H1 (cell line): ENCODE results near the gene CPT2. TPM values are rescaled to one million over a fixed set of nuclear protein-coding genes. Genes with fewer than 3 reads are reported as not detected.

Experiments
- FOSL1 ChIP-seq: IDR thresholded peaks from 2 replicates; pipeline ENCODE4 v1.6.1; 2011; ENCODE audit warnings: mild to moderate bottlenecking, low read depth, low read length, moderate library complexity; ENCODE audit not compliant: insufficient read depth
- HDAC2 ChIP-seq, 2 experiments: fragments of 300-600 bp in 1 of 2; sonication (generic) in 1 of 2; IDR thresholded peaks; 2 replicates each; pipeline ENCODE4 v1.6.1; 2011 to 2012; ENCODE audit warnings: low read depth in 2 of 2, low read length in 2 of 2, mild to moderate bottlenecking in 2 of 2, moderate library complexity in 2 of 2, borderline replicate concordance in 1 of 2, inconsistent platforms in 1 of 2
- SAP30 ChIP-seq: fragments of 300-600 bp; sonication (generic); IDR thresholded peaks from 2 replicates; pipeline ENCODE4 v1.7.1; 2012; ENCODE audit warnings: low read length, moderate library complexity, mild to moderate bottlenecking, inconsistent platforms; ENCODE audit not compliant: insufficient read depth, insufficient replicate concordance
- polyA plus RNA-seq, 7 experiments: library from polyadenylated mRNA; depleted of rRNA in 3 of 7; stranded (reverse) in 5 of 7; unstranded in 2 of 7; fragments of >200 nt in 5 of 7; fragments of 200-250 nt in 2 of 7; gene quantifications; 1 replicate in 5 of 7; 2 replicates in 1 of 7; 4 replicates in 1 of 7; pipeline versions ENCODE4 v1.2.1 to v1.2.3, GENCODE V29; 2011 to 2013; ENCODE audit warnings: missing spikeins in 2 of 7, mixed read lengths in 2 of 7
- total RNA-seq: library from RNA; stranded (reverse); fragmentation: NEBNext Ultra II Directional; extraction: Animal tissue kit (Norgen Biotek cat#: 25700); gene quantifications from 2 replicates; pipeline ENCODE4 v1.2.1, GENCODE V29; 2021
- TF ChIP-seq, protein P1 (sequence below): fragments of 300-600 bp; sonication (generic); IDR thresholded peaks from 2 replicates; pipeline ENCODE4 v1.7.1; 2012; ENCODE audit warnings: low read length, moderate library complexity, mild to moderate bottlenecking, inconsistent platforms; ENCODE audit not compliant: insufficient replicate concordance
- TF ChIP-seq, protein P2 (sequence below): IDR thresholded peaks from 2 replicates; pipeline ENCODE4 v1.6.1; 2012; ENCODE audit warnings: inconsistent platforms

Gene CPT2
- total and polyA plus RNA-seq, 2 of the 8 experiments (the other 6 are each of a cell fraction or from before 2014, with no cell fraction given) = 23.9 to 25.5 TPM

DNA sequence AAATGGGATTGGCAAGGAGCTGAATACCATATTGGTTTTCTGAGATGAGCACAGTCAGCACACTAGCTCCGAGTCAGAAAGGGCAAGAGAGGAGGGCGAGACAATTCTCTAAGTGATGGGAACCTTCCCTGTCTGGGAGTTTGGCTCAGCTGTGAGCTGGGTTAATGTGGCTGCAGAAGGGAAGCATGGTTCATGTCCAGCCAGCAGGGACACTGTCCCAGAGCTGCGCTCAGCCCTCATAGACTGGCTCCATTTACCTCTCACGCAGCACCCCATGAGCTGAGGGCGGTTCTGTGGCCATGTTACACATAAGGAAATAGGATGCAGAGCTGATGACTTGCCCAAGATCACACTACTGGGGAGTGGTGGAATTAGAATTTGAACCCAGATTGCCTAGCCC, 15.7 kb upstream of the CPT2 start (continued):
- TF ChIP-seq, protein P1, sequence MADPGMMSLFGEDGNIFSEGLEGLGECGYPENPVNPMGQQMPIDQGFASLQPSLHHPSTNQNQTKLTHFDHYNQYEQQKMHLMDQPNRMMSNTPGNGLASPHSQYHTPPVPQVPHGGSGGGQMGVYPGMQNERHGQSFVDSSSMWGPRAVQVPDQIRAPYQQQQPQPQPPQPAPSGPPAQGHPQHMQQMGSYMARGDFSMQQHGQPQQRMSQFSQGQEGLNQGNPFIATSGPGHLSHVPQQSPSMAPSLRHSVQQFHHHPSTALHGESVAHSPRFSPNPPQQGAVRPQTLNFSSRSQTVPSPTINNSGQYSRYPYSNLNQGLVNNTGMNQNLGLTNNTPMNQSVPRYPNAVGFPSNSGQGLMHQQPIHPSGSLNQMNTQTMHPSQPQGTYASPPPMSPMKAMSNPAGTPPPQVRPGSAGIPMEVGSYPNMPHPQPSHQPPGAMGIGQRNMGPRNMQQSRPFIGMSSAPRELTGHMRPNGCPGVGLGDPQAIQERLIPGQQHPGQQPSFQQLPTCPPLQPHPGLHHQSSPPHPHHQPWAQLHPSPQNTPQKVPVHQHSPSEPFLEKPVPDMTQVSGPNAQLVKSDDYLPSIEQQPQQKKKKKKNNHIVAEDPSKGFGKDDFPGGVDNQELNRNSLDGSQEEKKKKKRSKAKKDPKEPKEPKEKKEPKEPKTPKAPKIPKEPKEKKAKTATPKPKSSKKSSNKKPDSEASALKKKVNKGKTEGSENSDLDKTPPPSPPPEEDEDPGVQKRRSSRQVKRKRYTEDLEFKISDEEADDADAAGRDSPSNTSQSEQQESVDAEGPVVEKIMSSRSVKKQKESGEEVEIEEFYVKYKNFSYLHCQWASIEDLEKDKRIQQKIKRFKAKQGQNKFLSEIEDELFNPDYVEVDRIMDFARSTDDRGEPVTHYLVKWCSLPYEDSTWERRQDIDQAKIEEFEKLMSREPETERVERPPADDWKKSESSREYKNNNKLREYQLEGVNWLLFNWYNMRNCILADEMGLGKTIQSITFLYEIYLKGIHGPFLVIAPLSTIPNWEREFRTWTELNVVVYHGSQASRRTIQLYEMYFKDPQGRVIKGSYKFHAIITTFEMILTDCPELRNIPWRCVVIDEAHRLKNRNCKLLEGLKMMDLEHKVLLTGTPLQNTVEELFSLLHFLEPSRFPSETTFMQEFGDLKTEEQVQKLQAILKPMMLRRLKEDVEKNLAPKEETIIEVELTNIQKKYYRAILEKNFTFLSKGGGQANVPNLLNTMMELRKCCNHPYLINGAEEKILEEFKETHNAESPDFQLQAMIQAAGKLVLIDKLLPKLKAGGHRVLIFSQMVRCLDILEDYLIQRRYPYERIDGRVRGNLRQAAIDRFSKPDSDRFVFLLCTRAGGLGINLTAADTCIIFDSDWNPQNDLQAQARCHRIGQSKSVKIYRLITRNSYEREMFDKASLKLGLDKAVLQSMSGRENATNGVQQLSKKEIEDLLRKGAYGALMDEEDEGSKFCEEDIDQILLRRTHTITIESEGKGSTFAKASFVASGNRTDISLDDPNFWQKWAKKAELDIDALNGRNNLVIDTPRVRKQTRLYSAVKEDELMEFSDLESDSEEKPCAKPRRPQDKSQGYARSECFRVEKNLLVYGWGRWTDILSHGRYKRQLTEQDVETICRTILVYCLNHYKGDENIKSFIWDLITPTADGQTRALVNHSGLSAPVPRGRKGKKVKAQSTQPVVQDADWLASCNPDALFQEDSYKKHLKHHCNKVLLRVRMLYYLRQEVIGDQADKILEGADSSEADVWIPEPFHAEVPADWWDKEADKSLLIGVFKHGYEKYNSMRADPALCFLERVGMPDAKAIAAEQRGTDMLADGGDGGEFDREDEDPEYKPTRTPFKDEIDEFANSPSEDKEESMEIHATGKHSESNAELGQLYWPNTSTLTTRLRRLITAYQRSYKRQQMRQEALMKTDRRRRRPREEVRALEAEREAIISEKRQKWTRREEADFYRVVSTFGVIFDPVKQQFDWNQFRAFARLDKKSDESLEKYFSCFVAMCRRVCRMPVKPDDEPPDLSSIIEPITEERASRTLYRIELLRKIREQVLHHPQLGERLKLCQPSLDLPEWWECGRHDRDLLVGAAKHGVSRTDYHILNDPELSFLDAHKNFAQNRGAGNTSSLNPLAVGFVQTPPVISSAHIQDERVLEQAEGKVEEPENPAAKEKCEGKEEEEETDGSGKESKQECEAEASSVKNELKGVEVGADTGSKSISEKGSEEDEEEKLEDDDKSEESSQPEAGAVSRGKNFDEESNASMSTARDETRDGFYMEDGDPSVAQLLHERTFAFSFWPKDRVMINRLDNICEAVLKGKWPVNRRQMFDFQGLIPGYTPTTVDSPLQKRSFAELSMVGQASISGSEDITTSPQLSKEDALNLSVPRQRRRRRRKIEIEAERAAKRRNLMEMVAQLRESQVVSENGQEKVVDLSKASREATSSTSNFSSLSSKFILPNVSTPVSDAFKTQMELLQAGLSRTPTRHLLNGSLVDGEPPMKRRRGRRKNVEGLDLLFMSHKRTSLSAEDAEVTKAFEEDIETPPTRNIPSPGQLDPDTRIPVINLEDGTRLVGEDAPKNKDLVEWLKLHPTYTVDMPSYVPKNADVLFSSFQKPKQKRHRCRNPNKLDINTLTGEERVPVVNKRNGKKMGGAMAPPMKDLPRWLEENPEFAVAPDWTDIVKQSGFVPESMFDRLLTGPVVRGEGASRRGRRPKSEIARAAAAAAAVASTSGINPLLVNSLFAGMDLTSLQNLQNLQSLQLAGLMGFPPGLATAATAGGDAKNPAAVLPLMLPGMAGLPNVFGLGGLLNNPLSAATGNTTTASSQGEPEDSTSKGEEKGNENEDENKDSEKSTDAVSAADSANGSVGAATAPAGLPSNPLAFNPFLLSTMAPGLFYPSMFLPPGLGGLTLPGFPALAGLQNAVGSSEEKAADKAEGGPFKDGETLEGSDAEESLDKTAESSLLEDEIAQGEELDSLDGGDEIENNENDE = no peak
- TF ChIP-seq FOSL1 = no peak
- no peak for TF ChIP-seq SAP30
- no peak for TF ChIP-seq HDAC2 (IDR thresholded peaks at IDR 0.05; ENCODE audit: borderline replicate concordance in 1 of 2, low read depth in 2 of 2, low read length in 2 of 2)
- TF ChIP-seq, protein P2, sequence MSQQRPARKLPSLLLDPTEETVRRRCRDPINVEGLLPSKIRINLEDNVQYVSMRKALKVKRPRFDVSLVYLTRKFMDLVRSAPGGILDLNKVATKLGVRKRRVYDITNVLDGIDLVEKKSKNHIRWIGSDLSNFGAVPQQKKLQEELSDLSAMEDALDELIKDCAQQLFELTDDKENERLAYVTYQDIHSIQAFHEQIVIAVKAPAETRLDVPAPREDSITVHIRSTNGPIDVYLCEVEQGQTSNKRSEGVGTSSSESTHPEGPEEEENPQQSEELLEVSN = no peak
